Measurements from ENCODE around the gene F12.

Gene F12

GRCh38 chr5:177409043-177409801 is at the start of gene F12:
F12 (minus strand) TSS chr5:177409564; CDS start chr5:177409527, 37 bp downstream.
- DNase-seq = no peak

DNA sequence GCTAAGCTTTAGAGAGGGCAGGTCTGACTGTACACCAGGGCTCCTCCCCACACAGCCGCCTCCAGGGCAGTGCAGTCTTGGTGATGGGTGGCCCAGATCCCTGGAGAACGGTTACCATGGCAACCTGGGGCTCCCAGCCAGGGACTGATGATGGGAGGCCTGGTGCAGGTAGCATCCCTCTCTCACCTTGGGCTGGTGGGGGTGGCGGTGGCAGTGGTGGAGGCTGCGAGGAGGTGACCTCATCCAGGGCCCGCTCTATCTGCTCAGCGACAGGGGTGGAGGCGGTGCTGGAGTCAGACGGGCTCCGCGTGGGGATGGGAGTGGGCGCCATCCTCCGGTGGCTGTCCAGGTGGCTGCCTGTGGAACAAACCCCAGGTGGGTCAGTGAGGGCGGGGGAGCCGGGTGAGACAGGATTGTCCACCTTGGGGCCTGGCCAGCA is 49.6 kb upstream of the F12 start:
- DNase-seq = peak; percentile 17

DNA sequence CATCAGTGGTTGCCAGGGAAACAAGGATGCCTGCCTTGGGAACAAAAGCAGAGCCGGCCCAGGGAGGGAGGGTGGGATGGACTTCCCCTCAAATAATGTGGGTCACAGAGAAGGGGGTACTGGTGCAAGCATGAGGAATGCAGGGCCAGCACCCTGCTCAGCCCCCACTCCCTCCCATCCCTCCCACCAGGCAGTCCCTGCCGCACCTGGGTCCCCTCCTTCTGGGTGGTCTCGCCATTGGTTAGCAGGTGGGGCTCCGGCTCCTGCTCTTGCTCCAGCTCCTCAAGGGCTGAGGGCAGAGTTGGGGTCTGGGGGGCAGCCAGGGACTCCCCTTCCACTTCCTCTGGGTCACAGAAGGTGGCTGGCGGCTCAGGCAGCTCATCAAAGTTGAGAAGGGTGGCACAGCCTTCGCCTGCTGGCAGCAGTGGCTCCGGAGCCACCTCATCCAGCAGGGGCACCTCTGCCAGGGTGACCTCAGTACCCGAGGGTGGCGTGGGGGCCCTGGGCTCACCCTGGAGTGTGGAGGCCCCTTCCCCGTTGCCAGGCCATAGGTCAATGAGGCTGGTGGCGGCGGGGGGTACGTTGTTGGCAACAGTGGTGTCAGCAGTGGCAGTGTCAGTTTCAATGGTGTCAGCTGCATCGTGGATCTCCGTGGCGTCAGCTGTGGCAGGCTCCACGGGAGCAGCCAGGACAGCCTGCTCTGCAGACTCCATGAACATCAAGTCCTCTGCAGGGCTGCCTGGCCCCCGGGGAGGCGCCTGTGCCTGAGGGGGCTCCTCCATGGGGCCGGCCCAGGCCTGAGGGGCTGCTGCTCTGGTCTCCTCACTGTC is 48.7 kb upstream of the F12 start:
- no peak for DNase-seq

- DNase-seq = peak; percentile 45
Observed at GRCh38 chr5:177456976-177457851, 47.9 kb upstream of the F12 start.

- DNase-seq = no peak
Observed at GRCh38 chr5:177456591-177456964, 47.2 kb upstream of the F12 start.

- DNase-seq = peak; percentile 97
Observed at GRCh38 chr5:177455661-177456590, 46.6 kb upstream of the F12 start.

- peak; percentile 96 for DNase-seq
Observed at GRCh38 chr5:177455036-177455660, 45.8 kb upstream of the F12 start.

- DNase-seq = peak; percentile 99
Observed at GRCh38 chr5:177454397-177455035, 45.2 kb upstream of the F12 start.

GRCh38 chr5:177453852-177454396 is 44.6 kb upstream of the F12 start:
- no peak for DNase-seq

- DNase-seq = no peak
Observed at GRCh38 chr5:177452688-177453638, 43.6 kb upstream of the F12 start.

GRCh38 chr5:177450667-177451424 is 41.5 kb upstream of the F12 start:
- DNase-seq = no peak

GRCh38 chr5:177449140-177450061 is 40.0 kb upstream of the F12 start:
- DNase-seq = no peak

- DNase-seq = no peak
Observed at GRCh38 chr5:177448244-177448950, 39.0 kb upstream of the F12 start.

GRCh38 chr5:177447611-177448243 is 38.4 kb upstream of the F12 start:
- DNase-seq = peak; percentile 47

- peak; percentile 82 for DNase-seq
Observed at GRCh38 chr5:177447066-177447610, 37.8 kb upstream of the F12 start.
